ENCODE results near the gene DNASE1. TPM values are rescaled to one million over a fixed set of nuclear protein-coding genes. Genes with fewer than 3 reads are reported as not detected.

DNASE1 gene
- polyA plus RNA-seq (2011; rRNA removed) = 6.3 and 10.0 TPM in 2 replicates
- 7.3 and 9.0 TPM in 2 replicates for polyA plus RNA-seq (2012; cell fraction: cytosol; rRNA removed)
- 33.3 and 33.9 TPM in 2 replicates for polyA plus RNA-seq (2012; cell fraction: nucleus; rRNA removed)
- polyA plus RNA-seq (2017; fragmentation: RNase III; extraction: RNeasy Plus Mini Kit Qiagen cat#74134 plus additional on column Dnase treatment) = 5.4 to 7.5 TPM (median 7.2 TPM) in 3 replicates
- polyA minus RNA-seq (2011; rRNA and poly(A)+ RNA removed) = 23.8 and 31.2 TPM in 2 replicates

GRCh38 chr16:3654249-3654991 lies at the start of gene DNASE1:
TSS of gene DNASE1 (plus strand) at chr16:3654691. CDS start at chr16:3655374, 683 bp downstream.
- ATAC-seq (peak; percentile 81 to 89), FAIRE-seq (no peak), DNase-seq (ENCODE audit: low read depth in 1 of 2, low spot score in 1 of 2) (peak; percentile 74 to 80)
- Histone ChIP-seq H3K4me3 (no peak within 1 kb of the TSS), H3K27ac (no peak within 1 kb of the TSS), H3K4me1 (peaks cover 6% of the 10 kb centered on the region; the same call in 1 of the 3 replicates), H3K4me2 (no peak within 1 kb of the TSS), H3K9me3 (no peaks in the 10 kb centered on the region)
- WGBS (ENCODE audit: missing lambda C conversion rate) = 71% methylated on average over 12 of the region's 14 CpGs
- CTCF ChIA-PET = interaction anchor here (0.6 to 3.0 kb wide), 14 partner anchors 8 to 600 kb away, joined by 3 to 11 read pairs (median 4); no protein-coding TSS in a partner anchor
- TF ChIP-seq EHF (CRISPR knock-in tag; IDR thresholded peaks at IDR 0.05) = no peak
- no peak for TF ChIP-seq SREBF2 (IDR thresholded peaks at IDR 0.05)
- TF ChIP-seq SMC3 (IDR thresholded peaks at IDR 0.05) = peak; percentile 50; the same call in 2 of the 3 replicates
- no peak for TF ChIP-seq ZNF302 (CRISPR knock-in tag; IDR thresholded peaks at IDR 0.05)
- no peak for TF ChIP-seq HEYL (CRISPR knock-in tag; IDR thresholded peaks at IDR 0.05)
- no peak for TF ChIP-seq TP53 (CRISPR knock-in tag; IDR thresholded peaks at IDR 0.05)
- TF ChIP-seq RAD21 (conservative IDR thresholded peaks at IDR 0.05 in 1 of 2, IDR thresholded peaks at IDR 0.05 in 1 of 2) = peak; percentile 39 to 56; a peak in 4 of 5 replicates
- TF ChIP-seq MYC (IDR thresholded peaks at IDR 0.05; ENCODE audit: borderline replicate concordance, low read length) = no peak
- no peak for TF ChIP-seq BHLHE40 (IDR thresholded peaks at IDR 0.05; ENCODE audit: low read depth, low read length)
- no peak for TF ChIP-seq JUN (IDR thresholded peaks at IDR 0.05)
- no peak for TF ChIP-seq EP300 (IDR thresholded peaks at IDR 0.05)
- no peak for TF ChIP-seq USF2 (IDR thresholded peaks at IDR 0.05)
- TF ChIP-seq NR3C1 (IDR thresholded peaks at IDR 0.05) = no peak
- TF ChIP-seq KDM5A (IDR thresholded peaks at IDR 0.05) = no peak
- peak; percentile 60 for TF ChIP-seq CTCF (IDR thresholded peaks at IDR 0.05)
- TF ChIP-seq HOXB5 (CRISPR knock-in tag; IDR thresholded peaks at IDR 0.05) = no peak
- TF ChIP-seq HOXB13 (CRISPR knock-in tag; IDR thresholded peaks at IDR 0.05; ENCODE audit: low read depth) = no peak
- no peak for TF ChIP-seq ZSCAN20 (CRISPR knock-in tag; IDR thresholded peaks at IDR 0.05)
- TF ChIP-seq FOSL2 (IDR thresholded peaks at IDR 0.05) = no peak
- no peak for TF ChIP-seq FOSL2 (CRISPR knock-in tag; IDR thresholded peaks at IDR 0.05)
- TF ChIP-seq, protein P1, sequence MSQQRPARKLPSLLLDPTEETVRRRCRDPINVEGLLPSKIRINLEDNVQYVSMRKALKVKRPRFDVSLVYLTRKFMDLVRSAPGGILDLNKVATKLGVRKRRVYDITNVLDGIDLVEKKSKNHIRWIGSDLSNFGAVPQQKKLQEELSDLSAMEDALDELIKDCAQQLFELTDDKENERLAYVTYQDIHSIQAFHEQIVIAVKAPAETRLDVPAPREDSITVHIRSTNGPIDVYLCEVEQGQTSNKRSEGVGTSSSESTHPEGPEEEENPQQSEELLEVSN (IDR thresholded peaks at IDR 0.05; ENCODE audit: borderline replicate concordance, low read depth) = no peak
- TF ChIP-seq ESRRA (IDR thresholded peaks at IDR 0.05; ENCODE audit: borderline replicate concordance, low read length) = peak; percentile 60; the same call in 1 of the 2 replicates
- TF ChIP-seq ZFP36 (IDR thresholded peaks at IDR 0.05; ENCODE audit: borderline replicate concordance, partially characterized antibody) = no peak
- TF ChIP-seq FOXS1 (CRISPR knock-in tag; IDR thresholded peaks at IDR 0.05) = no peak
- TF ChIP-seq CBX2 (IDR thresholded peaks at IDR 0.05; ENCODE audit: borderline replicate concordance, low read depth) = no peak
- no peak for TF ChIP-seq EHMT2 (IDR thresholded peaks at IDR 0.05; ENCODE audit: low read depth)
- TF ChIP-seq REST (IDR thresholded peaks at IDR 0.05) = no peak
- TF ChIP-seq CHD4 (IDR thresholded peaks at IDR 0.05; ENCODE audit: borderline replicate concordance) = no peak
- no peak for TF ChIP-seq POLR2AphosphoS2 (conservative IDR thresholded peaks at IDR 0.05; ENCODE audit: low read length)
- TF ChIP-seq RFX5 (IDR thresholded peaks at IDR 0.05) = no peak
- no peak for TF ChIP-seq RNF2 (IDR thresholded peaks at IDR 0.05; ENCODE audit: borderline replicate concordance, low read depth)
- TF ChIP-seq MAFK (IDR thresholded peaks at IDR 0.05; ENCODE audit: partially characterized antibody) = no peak
- POLR2A ChIA-PET = no interaction called here
